NCI-H2081 (cell line): ENCODE results near the gene RNF212B.
"Not testable (repeated sequence)": the region's sequence is repeated elsewhere in the genome, so short reads cannot be mapped to it uniquely, and the experiment has no call there.

Source experiments
- DNase-seq, 2 experiments: peaks; one replicate each; lab custom pipeline; 2025; lab: John Stamatoyannopoulos, UW

RNF212B gene

DNA sequence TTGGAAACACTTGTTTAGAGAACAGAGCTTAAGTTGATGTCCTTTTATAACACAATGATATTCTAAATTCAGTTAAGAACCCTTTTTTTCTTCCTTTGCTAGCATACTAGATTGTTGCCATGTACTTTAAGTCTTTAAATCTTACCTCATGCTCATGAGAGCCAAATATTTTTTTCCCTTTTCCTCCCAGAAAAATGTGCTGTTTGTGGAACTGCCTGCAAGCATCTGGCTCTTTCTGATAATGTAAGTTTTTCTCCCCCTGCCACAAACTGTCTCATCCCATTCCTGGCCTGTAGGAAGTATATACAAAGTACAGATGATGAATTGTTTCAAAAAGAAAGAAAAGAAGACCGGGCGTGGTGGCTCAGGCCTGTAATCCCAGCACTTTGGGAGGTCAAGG, 5.3 kb downstream of the RNF212B start:
- no peak for DNase-seq

- no peak for DNase-seq
These were observed 7.5 kb downstream of the RNF212B start for GRCh38 chr14:23245282-23245681.

DNA sequence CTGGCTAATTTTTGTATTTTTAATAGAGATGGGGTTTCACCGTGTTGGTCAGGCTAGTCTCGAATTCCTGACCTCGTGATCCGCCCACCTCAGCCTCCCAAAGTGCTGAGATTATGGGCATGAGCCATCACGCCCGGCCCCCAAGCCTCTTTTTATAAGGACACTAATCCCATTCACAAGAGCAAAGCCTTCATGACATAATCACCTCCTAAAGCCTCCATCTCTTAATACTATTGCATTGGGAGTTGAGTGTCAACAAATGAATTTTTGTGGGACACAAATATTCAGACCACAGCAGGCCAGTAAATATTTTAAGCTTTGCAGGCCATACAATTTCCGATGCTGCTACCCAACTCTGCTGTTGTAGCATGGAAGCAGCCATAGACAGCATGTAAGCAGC, 10.9 kb downstream of the RNF212B start:
- no peak for DNase-seq

DNA sequence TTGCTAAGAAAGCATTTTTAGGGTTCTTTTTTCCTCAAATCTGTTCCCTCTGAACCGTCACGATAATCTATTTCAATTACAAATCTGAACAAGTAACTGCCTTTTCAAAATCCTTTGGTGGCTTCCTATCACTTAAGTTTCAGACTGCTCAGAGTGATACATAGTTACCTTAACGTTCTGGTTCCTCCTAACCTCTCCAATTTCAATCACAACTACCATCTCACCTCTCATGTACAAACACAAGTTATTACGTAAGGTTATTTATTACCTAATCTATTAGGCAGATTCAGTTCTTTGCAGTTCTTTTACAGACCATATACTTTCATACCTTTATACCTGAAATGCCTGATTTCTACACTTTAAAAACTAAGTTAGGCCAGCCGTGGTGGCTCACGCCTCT, 12.1 kb downstream of the RNF212B start:
- no peak for DNase-seq

DNA sequence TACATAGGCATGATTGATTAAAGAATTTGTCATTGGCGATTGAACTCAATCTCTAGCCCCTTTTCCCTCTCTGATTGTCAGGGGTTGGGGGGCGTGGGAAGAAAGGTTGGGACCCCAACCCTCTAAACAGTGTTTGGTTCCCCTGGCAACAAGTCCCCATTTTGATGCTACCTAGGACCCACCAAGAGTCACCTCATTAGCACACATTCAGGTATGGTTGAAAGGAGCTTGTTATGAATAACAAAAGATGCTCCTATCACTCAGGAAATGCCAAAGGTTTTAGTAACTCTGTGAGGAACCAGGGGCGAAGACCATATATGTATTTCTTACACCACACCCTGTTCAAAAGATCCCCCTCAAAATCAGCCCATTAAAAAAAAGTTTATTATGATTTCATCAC, 14.3 kb downstream of the RNF212B start:
- DNase-seq: no peak

GRCh38 chr14:23252420-23253333, 14.9 kb downstream of the RNF212B start:
- no peak for DNase-seq

DNA sequence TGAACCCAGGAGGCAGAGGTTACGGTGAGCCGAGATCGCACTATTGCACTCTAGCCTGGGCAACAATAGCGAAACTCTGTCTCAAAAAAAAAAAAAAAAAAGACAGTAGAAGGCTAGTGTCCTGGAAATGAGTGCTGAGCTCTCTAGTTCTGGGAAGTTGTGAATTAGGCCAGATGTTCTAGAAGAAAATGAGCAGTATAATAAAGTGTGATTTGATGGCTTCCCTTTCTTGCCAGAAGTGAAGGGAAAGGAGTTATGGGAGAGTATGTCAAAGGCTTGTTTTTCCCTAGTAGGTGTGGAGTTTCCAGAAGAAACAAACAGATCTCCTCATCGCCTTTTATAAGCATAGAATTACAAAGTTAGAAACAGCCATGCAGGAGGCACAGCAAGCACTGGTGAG, 20.5 kb downstream of the RNF212B start:
- no peak for DNase-seq

DNA sequence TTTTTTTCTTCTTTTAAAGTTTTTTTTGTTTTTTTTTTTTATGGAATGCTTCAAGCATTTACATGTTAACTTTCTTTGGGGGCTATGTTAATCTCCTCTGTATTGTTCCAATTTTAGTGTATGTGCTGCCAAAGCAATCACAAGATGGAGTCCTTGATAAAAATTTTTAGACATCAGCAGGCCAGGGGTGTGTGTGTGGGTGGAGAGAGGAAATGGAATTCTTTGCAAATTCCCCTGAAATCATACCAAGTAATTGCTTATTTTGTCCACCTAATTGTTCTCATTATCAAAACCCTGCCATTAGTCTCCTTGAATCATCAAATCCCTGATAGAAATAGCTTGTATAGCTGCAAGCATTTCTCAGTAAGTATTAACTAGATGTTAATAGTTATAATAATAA, 21.7 kb downstream of the RNF212B start:
- no peak for DNase-seq

- DNase-seq: not testable (repeated sequence)
These were observed 23.1 kb downstream of the RNF212B start for GRCh38 chr14:23260849-23261248.

GRCh38 chr14:23269193-23269592, 31.5 kb downstream of the RNF212B start:
- no peak for DNase-seq

DNA sequence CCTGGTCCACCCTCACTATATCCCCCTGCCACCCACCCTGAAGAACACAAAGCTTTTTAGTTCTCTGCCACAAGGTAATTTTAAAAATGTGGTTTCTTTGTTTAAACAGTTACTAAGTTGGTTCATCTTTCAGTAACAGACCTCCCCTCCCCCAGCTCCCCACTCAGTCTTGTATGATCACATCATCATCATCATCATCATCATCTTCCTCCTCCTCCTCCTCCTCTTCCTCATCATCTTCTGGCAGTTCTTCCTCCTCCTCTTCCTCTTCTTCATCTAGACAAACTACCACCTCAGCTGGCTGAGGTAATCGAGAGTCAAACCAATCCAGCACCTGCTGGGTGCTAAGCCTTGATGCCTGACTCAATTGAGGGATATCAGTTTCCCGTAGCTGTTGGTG, 37.7 kb downstream of the RNF212B start:
- no peak for DNase-seq

DNA sequence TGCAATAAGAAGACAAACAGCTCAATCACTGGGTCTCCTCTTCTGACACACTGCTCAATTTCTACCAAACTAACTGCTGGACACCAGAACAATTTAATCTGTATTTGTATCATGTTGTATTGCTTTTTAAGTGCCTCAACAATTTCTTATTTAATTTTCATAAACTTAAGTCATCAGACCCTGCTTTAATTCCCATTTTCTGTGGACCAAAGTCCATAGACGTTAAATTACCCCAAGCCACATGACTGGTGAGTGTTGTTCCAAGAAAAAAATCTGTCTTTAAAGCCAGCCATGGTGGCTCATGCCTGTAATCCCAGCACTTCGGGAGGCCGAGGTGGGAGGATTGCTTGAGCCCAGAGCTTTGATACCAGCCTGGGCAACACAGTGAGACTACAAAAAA, 39.5 kb downstream of the RNF212B start:
- no peak for DNase-seq

GRCh38 chr14:23277928-23278327, 40.2 kb downstream of the RNF212B start:
- not testable (repeated sequence) for DNase-seq

DNA sequence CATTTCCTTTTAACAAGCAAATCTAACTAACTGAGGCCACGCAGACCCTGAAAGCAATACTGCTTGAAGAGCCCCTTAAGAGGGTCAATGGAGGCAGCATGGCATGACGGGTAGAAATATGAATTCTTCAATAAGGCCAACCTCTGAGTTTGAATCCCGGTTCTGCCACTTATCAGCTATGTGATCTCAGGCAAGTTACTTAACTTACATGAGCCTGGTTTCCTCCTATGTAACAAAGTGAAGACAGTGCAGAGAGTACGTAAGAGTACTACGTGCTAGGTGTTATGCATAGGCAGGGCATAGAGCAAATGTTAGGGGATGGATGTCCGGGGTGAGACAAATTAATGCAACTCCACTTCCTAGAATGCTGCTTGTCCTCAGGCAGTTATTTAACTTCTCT, 43.5 kb downstream of the RNF212B start:
- DNase-seq: no peak

DNA sequence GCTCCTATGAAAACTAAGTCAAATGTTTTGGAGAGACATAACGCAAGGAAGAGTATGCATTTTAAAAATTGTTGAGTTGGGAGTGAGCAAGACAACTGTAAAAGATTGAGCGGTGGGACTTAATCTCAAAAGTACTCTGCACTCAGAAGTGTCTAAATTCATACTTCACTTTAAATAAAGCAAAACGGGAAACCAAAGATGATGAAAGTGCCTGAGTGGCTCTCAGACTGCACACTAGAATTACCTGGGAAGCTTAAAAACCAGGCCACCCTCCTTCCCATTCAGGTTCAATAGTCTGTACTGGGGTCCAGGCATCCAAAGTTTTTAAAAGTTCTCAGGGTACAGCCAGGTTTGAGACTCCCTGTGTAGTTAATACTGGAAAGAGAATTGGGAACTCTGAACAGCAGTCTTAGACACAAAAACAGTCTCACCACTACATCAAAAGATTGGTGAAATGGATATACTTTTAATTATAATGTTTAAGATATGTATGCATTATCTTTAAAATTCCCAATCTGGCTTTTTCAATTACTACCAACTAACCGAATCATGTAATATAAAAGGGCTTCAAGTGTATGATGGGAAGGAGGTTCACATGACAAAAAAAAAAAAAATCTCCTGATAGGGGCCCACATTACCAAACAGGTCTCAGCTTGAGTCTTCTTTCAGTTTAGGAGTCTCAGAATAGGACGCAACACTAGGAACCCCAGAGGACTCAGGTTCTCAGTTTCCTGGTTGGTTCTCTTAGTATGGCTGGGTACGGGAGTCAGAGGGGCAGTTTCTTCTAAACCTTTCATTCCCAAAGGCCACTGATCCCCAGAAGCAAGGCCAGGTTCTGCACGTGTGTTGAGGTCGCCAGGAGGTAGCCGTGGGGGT, 47.2 kb downstream of the RNF212B start:
- peak in 1 of 2 experiments; percentile 26 for DNase-seq

- no peak for DNase-seq
These were observed 47.8 kb downstream of the RNF212B start for GRCh38 chr14:23285530-23286019.

DNA sequence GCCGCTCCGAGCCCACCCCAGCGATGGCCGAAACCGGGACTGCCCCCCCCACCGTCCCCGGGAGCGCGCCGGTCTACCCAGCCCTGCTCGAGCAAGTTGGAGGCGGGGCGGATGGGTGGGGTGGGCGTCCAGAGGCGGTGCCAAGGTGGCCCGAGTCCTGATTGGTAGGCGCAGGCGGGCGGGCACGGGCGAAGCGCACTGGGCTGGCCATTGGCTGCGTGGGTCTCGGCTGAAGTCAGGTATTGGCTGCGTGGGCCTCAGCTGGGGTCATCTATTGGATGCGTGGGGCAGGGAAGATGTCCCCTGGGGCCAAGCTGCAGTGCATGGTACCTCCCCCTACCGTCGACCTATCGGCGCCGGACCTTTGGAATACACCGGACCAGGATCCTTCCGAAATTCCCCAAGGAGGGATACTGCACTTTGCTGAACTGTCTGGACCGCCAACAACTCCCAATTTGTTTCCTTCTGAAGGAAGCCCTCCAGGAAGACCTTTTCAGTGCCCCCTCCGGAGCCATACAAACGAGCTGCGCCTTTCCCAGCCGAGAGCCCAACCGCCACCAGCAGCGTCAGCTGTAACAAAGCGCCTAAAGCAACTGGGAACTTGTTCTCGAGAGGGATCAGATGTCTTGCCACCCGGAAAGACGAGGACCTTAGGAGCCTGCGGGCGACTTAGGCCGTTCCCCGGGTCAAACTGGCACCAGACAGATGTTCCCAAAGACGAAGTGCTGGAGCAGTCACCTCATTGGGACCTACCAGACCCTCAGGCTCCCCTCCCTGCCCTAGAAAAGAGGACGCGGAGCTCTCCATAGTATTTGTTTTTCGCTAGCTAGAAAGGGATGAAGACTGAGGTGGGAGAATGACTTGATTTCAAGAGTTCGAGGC, 48.5 kb downstream of the RNF212B start, which contains the start of gene HOMEZ:
Gene HOMEZ, minus strand, starts transcription at position 113 of the 882 bp plus-strand sequence. CDS start 180 bp downstream, outside the sequence.
- DNase-seq: peak; percentile 97 to 99

DNA sequence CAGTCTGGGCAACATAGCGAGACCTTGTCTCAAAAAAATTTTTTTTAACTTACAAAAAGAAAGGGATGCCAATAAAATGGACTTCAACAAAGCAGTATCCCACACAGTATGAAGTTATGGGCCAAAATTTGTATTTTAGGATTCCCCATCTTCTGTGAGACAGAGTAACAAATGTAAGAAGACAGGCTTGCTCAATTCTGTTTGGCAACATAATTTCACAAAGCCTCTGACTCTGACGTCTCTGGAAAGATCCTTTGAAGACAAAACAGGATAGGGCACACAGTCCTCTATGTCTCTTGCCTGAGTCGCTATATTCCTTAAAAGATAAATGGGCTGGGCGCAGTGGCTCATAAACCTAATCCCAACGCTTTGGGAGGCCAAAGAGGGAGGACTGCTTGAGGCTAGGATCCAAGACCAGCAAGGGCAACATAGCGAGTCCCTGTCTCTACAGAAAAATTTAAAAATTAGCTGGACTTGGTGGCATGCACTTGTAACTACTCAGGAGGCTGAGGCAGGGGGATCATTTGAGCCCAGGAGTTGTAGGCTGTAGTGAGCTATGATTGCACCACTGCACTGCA, 49.3 kb downstream of the RNF212B start:
- no peak for DNase-seq

GRCh38 chr14:23294734-23295561, 57.2 kb downstream of the RNF212B start:
- peak; percentile 53 to 61 for DNase-seq
